Measurements from ENCODE around the gene LAMA4. TPM values are rescaled to one million over a fixed set of nuclear protein-coding genes. Genes with fewer than 3 reads are reported as not detected.
A peak's percentile ranks its signal among the peaks of the same experiment; 100 is the strongest.

The LAMA4 gene
- total RNA-seq, 2 experiments from 2014 or later: not detected

GRCh38 chr6:112247275-112247674 lies 7.1 kb downstream of the LAMA4 start:
- Mint-ChIP-seq H3K36me3 (no peaks in the 10 kb centered on the region), H3K4me1 (peaks cover 7% of the 10 kb centered on the region), H3K27me3 (peaks cover 73% of the 10 kb centered on the region), H3K4me3 (no peak overlapping the region), H3K9me3 (ENCODE audit: low read depth) (no peaks in the 10 kb centered on the region), H3K27ac (no peak overlapping the region)
- ATAC-seq (no peak), DNase-seq (no peak)
- CTCF ChIA-PET: interaction anchor here (1.1 kb wide), 1 partner anchor 19 kb away, joined by 3 read pairs; no protein-coding TSS in a partner anchor

- peaks cover 72% of the 10 kb centered on the region for H3K27me3 Mint-ChIP-seq
- CTCF ChIA-PET: no interaction called here
- H3K36me3 Mint-ChIP-seq: no peaks in the 10 kb centered on the region
These were observed 8.7 kb downstream of the LAMA4 start for GRCh38 chr6:112245511-112246203.

GRCh38 chr6:112243861-112244827 lies 10.2 kb downstream of the LAMA4 start:
- H3K9me3 Mint-ChIP-seq (ENCODE audit: low read depth): no peaks in the 10 kb centered on the region
- DNase-seq (no peak), ATAC-seq (no peak)
- no peaks in the 10 kb centered on the region for H3K36me3 Mint-ChIP-seq
- CTCF ChIA-PET: interaction anchor here (0.8 kb wide), 1 partner anchor 81 kb away, joined by 3 read pairs; no protein-coding TSS in a partner anchor
- H3K27ac Mint-ChIP-seq: no peak overlapping the region
- H3K4me3 Mint-ChIP-seq: no peak overlapping the region
- H3K4me1 Mint-ChIP-seq: peaks cover 19% of the 10 kb centered on the region
- H3K27me3 Mint-ChIP-seq: peaks cover 73% of the 10 kb centered on the region

More at GRCh38 chr6:112245511-112246203, 8.7 kb downstream of the LAMA4 start:
- Mint-ChIP-seq H3K4me3 (no peak overlapping the region), H3K9me3 (ENCODE audit: low read depth) (no peaks in the 10 kb centered on the region), H3K27ac (no peak overlapping the region), H3K4me1 (peaks cover 19% of the 10 kb centered on the region)
- ATAC-seq: no peak
- no peak for DNase-seq

GRCh38 chr6:112241820-112242429 lies 12.4 kb downstream of the LAMA4 start:
- CTCF ChIA-PET: no interaction called here
- peaks cover 3% of the 10 kb centered on the region for H3K36me3 Mint-ChIP-seq
- no peak overlapping the region for H3K4me3 Mint-ChIP-seq
- H3K4me1 Mint-ChIP-seq: peaks cover 21% of the 10 kb centered on the region
- H3K27ac Mint-ChIP-seq: peak overlapping the region; percentile 0
- H3K9me3 Mint-ChIP-seq (ENCODE audit: low read depth): no peaks in the 10 kb centered on the region
- ATAC-seq (peak; percentile 64), DNase-seq (no peak)
- H3K27me3 Mint-ChIP-seq: peaks cover 73% of the 10 kb centered on the region

- ATAC-seq: no peak
These were observed 16.8 kb downstream of the LAMA4 start for GRCh38 chr6:112237595-112237994.

GRCh38 chr6:112237066-112237465 lies 17.3 kb downstream of the LAMA4 start:
- no peaks in the 10 kb centered on the region for H3K9me3 Mint-ChIP-seq (ENCODE audit: low read depth)
- H3K27ac Mint-ChIP-seq: no peak overlapping the region
- peaks cover 3% of the 10 kb centered on the region for H3K36me3 Mint-ChIP-seq
- peaks cover 32% of the 10 kb centered on the region for H3K4me1 Mint-ChIP-seq
- H3K4me3 Mint-ChIP-seq: no peak overlapping the region
- CTCF ChIA-PET: interaction anchor here (0.7 to 2.2 kb wide), 2 partner anchors 57 to 74 kb away, joined by 3 to 8 read pairs; no protein-coding TSS in a partner anchor
- H3K27me3 Mint-ChIP-seq: peaks cover 85% of the 10 kb centered on the region
- DNase-seq (no peak), ATAC-seq (no peak)

More at GRCh38 chr6:112237595-112237994, 16.8 kb downstream of the LAMA4 start:
- Mint-ChIP-seq H3K4me1 (peaks cover 38% of the 10 kb centered on the region), H3K36me3 (peaks cover 3% of the 10 kb centered on the region), H3K27me3 (peaks cover 87% of the 10 kb centered on the region), H3K27ac (no peak overlapping the region), H3K4me3 (no peak overlapping the region), H3K9me3 (ENCODE audit: low read depth) (no peaks in the 10 kb centered on the region)
- no peak for DNase-seq
- CTCF ChIA-PET: interaction anchor here (0.7 to 2.2 kb wide), 2 partner anchors 57 to 74 kb away, joined by 3 to 8 read pairs; no protein-coding TSS in a partner anchor

GRCh38 chr6:112235956-112236355 lies 18.4 kb downstream of the LAMA4 start:
- H3K4me1 Mint-ChIP-seq: peaks cover 23% of the 10 kb centered on the region
- H3K36me3 Mint-ChIP-seq: peaks cover 3% of the 10 kb centered on the region
- no peak overlapping the region for H3K4me3 Mint-ChIP-seq
- CTCF ChIA-PET: interaction anchor here (1.4 to 2.2 kb wide), 2 partner anchors 14 to 56 kb away, joined by 3 to 8 read pairs; no protein-coding TSS in a partner anchor
- H3K9me3 Mint-ChIP-seq (ENCODE audit: low read depth): no peaks in the 10 kb centered on the region
- peak; percentile 96 for ATAC-seq
- DNase-seq: peak; percentile 89
- peaks cover 84% of the 10 kb centered on the region for H3K27me3 Mint-ChIP-seq
- no peak overlapping the region for H3K27ac Mint-ChIP-seq

- no peak overlapping the region for H3K27ac Mint-ChIP-seq
- H3K36me3 Mint-ChIP-seq: peaks cover 3% of the 10 kb centered on the region
- ATAC-seq (no peak), DNase-seq (no peak)
- CTCF ChIA-PET: interaction anchor here (0.6 to 1.7 kb wide), 2 partner anchors 54 to 66 kb away, joined by 4 to 6 read pairs; no protein-coding TSS in a partner anchor
- peaks cover 87% of the 10 kb centered on the region for H3K27me3 Mint-ChIP-seq
- H3K9me3 Mint-ChIP-seq (ENCODE audit: low read depth): no peaks in the 10 kb centered on the region
- H3K4me3 Mint-ChIP-seq: no peak overlapping the region
- peaks cover 23% of the 10 kb centered on the region for H3K4me1 Mint-ChIP-seq
These were observed 19.8 kb downstream of the LAMA4 start for GRCh38 chr6:112234601-112235000.

GRCh38 chr6:112233847-112234246 lies 20.5 kb downstream of the LAMA4 start:
- CTCF ChIA-PET: interaction anchor here (0.6 to 1.7 kb wide), 2 partner anchors 54 to 65 kb away, joined by 4 to 6 read pairs; no protein-coding TSS in a partner anchor
- Mint-ChIP-seq H3K4me1 (peaks cover 23% of the 10 kb centered on the region), H3K9me3 (ENCODE audit: low read depth) (no peaks in the 10 kb centered on the region), H3K27me3 (peaks cover 88% of the 10 kb centered on the region), H3K36me3 (peaks cover 3% of the 10 kb centered on the region), H3K4me3 (no peak overlapping the region), H3K27ac (no peak overlapping the region)
- DNase-seq (no peak), ATAC-seq (no peak)

- H3K4me1 Mint-ChIP-seq: peaks cover 23% of the 10 kb centered on the region
- H3K4me3 Mint-ChIP-seq: no peak overlapping the region
- H3K9me3 Mint-ChIP-seq (ENCODE audit: low read depth): no peaks in the 10 kb centered on the region
- H3K36me3 Mint-ChIP-seq: peaks cover 1% of the 10 kb centered on the region
- CTCF ChIA-PET: interaction anchor here (1.8 kb wide), 1 partner anchor 10 kb away, joined by 5 read pairs; no protein-coding TSS in a partner anchor
- DNase-seq (no peak), ATAC-seq (no peak)
- no peak overlapping the region for H3K27ac Mint-ChIP-seq
- H3K27me3 Mint-ChIP-seq: peaks cover 89% of the 10 kb centered on the region
These were observed 21.5 kb downstream of the LAMA4 start for GRCh38 chr6:112232845-112233256.

- ATAC-seq (no peak), DNase-seq (no peak)
- H3K9me3 Mint-ChIP-seq (ENCODE audit: low read depth): no peaks in the 10 kb centered on the region
- H3K36me3 Mint-ChIP-seq: no peaks in the 10 kb centered on the region
- no peak overlapping the region for H3K4me3 Mint-ChIP-seq
- peaks cover 17% of the 10 kb centered on the region for H3K4me1 Mint-ChIP-seq
- peaks cover 83% of the 10 kb centered on the region for H3K27me3 Mint-ChIP-seq
- no peak overlapping the region for H3K27ac Mint-ChIP-seq
- CTCF ChIA-PET: interaction anchor here (1.8 kb wide), 1 partner anchor 9 kb away, joined by 5 read pairs; no protein-coding TSS in a partner anchor
These were observed 22.7 kb downstream of the LAMA4 start for GRCh38 chr6:112231594-112232060.

- Mint-ChIP-seq H3K9me3 (ENCODE audit: low read depth) (no peaks in the 10 kb centered on the region), H3K4me1 (peaks cover 13% of the 10 kb centered on the region), H3K27me3 (peaks cover 83% of the 10 kb centered on the region), H3K36me3 (no peaks in the 10 kb centered on the region), H3K4me3 (no peak overlapping the region), H3K27ac (no peak overlapping the region)
- CTCF ChIA-PET: interaction anchor here (1.8 kb wide), 1 partner anchor 8 kb away, joined by 5 read pairs; no protein-coding TSS in a partner anchor
- ATAC-seq: no peak
- no peak for DNase-seq
These were observed 23.2 kb downstream of the LAMA4 start for GRCh38 chr6:112231164-112231563.
